Neural cell (in vitro differentiated cells): ENCODE measurements around the gene GNAQ. TPM values are rescaled to one million over a fixed set of nuclear protein-coding genes. Genes with fewer than 3 reads are reported as not detected.

Experiments used
- H2AFZ ChIP-seq: fragments of 200-600, 300-800 bp; sonication (generic), shearing (Covaris generic); 2 replicates; pipeline ENCODE4 v1.6.0; 2014; ENCODE audit warnings: low read depth, mild to moderate bottlenecking, antibody characterized with exemption, low read length, moderate library complexity
- H3F3A ChIP-seq: fragments of 200-600 bp; shearing (Covaris generic); 2 replicates; pipeline ENCODE4 v1.6.1; 2016; ENCODE audit warnings: mild to moderate bottlenecking, moderate library complexity, mixed read lengths, antibody characterized with exemption, low read length; ENCODE audit not compliant: insufficient read depth, poor library complexity, severe bottlenecking
- H3K27ac ChIP-seq: fragments of 200-600, 300-800 bp; sonication (generic), shearing (Covaris generic); 2 replicates; pipeline ENCODE4 v1.5.1; 2014; ENCODE audit warnings: mild to moderate bottlenecking, low read length, moderate library complexity
- H3K27me3 ChIP-seq: fragments of 300-800, 200-600 bp; sonication (generic), shearing (Covaris generic); 2 replicates; pipeline ENCODE4 v1.6.0; 2014; ENCODE audit warnings: mild to moderate bottlenecking, low read depth, low read length, moderate library complexity; ENCODE audit not compliant: insufficient read depth
- H3K36me3 ChIP-seq: fragments of 300-800, 200-600 bp; sonication (generic), shearing (Covaris generic); 2 replicates; pipeline ENCODE4 v1.5.1; 2014; ENCODE audit warnings: mild to moderate bottlenecking, antibody characterized with exemption, low read length, moderate library complexity; ENCODE audit not compliant: insufficient read depth
- H3K4me2 ChIP-seq: fragments of 300-800, 200-600 bp; sonication (generic), shearing (Covaris generic); 2 replicates; pipeline ENCODE4 v1.6.0; 2014; ENCODE audit warnings: mild to moderate bottlenecking, low read length
- H3K4me3 ChIP-seq: fragments of 300-800, 200-600 bp; sonication (generic), shearing (Covaris generic); 2 replicates; pipeline ENCODE4 v1.5.1; 2014; ENCODE audit warnings: mild to moderate bottlenecking, low read length, moderate library complexity
- H3K79me2 ChIP-seq: fragments of 200-600 bp; shearing (Covaris generic); replicated peaks from 2 replicates; pipeline ENCODE4 v1.6.0; 2014; ENCODE audit warnings: mild to moderate bottlenecking, low read length, moderate library complexity; ENCODE audit not compliant: insufficient read depth
- H3K9ac ChIP-seq: fragments of 300-800, 200-600 bp; sonication (generic), shearing (Covaris generic); 2 replicates; pipeline ENCODE4 v1.6.1; 2016; ENCODE audit warnings: mild to moderate bottlenecking, low read length, mixed read lengths
- H3K9me2 ChIP-seq: fragments of 200-600 bp; shearing (Covaris generic); 2 replicates; pipeline ENCODE4 v1.6.1; 2016; ENCODE audit warnings: mild to moderate bottlenecking, low read length, mixed read lengths; ENCODE audit not compliant: insufficient read depth
- H3K9me3 ChIP-seq: fragments of 200-600, 300-800 bp; sonication (generic), shearing (Covaris generic); 2 replicates; pipeline ENCODE4 v1.6.1; 2016; ENCODE audit warnings: mild to moderate bottlenecking, mixed run types, low read length, moderate library complexity, mixed read lengths
- H4K20me1 ChIP-seq: fragments of 200-600 bp; shearing (Covaris generic); 2 replicates; pipeline ENCODE4 v1.6.1; 2016; ENCODE audit warnings: mild to moderate bottlenecking, mixed run types; ENCODE audit not compliant: insufficient read depth
- EP300 ChIP-seq: fragments of 450-650 bp; conservative IDR thresholded peaks from 2 replicates; pipeline ENCODE4 v1.6.1; 2014; ENCODE audit warnings: antibody characterized with exemption, mild to moderate bottlenecking, moderate library complexity; ENCODE audit not compliant: poor library complexity, severe bottlenecking
- EZH2 ChIP-seq: fragments of 200-600, 300-800 bp; shearing (Covaris generic), sonication (generic); IDR thresholded peaks from 2 replicates; pipeline ENCODE4 v1.6.1; 2014; ENCODE audit warnings: antibody characterized with exemption, low read length, borderline replicate concordance, mild to moderate bottlenecking; ENCODE audit not compliant: insufficient read depth, poor library complexity, severe bottlenecking
- MXI1 ChIP-seq: fragments of 450-650 bp; conservative IDR thresholded peaks from 2 replicates; pipeline ENCODE4 v1.6.1; 2014; ENCODE audit warnings: antibody characterized with exemption, mild to moderate bottlenecking; ENCODE audit not compliant: poor library complexity, severe bottlenecking
- POLR2AphosphoS5 ChIP-seq: IDR thresholded peaks from 2 replicates; pipeline ENCODE4 v1.6.1; 2012
- RAD21 ChIP-seq: fragments of 450-650 bp; conservative IDR thresholded peaks from 2 replicates; pipeline ENCODE4 v1.6.1; 2014; ENCODE audit warnings: antibody characterized with exemption, mild to moderate bottlenecking, moderate library complexity
- SMC3 ChIP-seq: fragments of 450-650 bp; conservative IDR thresholded peaks from 2 replicates; pipeline ENCODE4 v1.6.1; 2014; ENCODE audit warnings: antibody characterized with exemption, mild to moderate bottlenecking, moderate library complexity; ENCODE audit not compliant: poor library complexity
- TAF1 ChIP-seq: IDR thresholded peaks from 2 replicates; pipeline ENCODE4 v1.6.1; 2012; ENCODE audit warnings: low read depth
- polyA plus RNA-seq: library from polyadenylated mRNA; depleted of rRNA; stranded (reverse); fragments of >200 nt; gene quantifications from 2 replicates; pipeline ENCODE4 v1.2.3, GENCODE V29; 2014
- TF ChIP-seq, protein P1 (sequence below): IDR thresholded peaks from 2 replicates; pipeline ENCODE4 v1.6.1; 2012; ENCODE audit warnings: borderline replicate concordance
- TF ChIP-seq, protein P2 (sequence below): fragments of 450-650 bp; IDR thresholded peaks from 2 replicates; pipeline ENCODE4 v1.5.1; 2014; ENCODE audit warnings: antibody characterized with exemption, mild to moderate bottlenecking, moderate library complexity; ENCODE audit not compliant: poor library complexity, severe bottlenecking

GNAQ gene
- polyA plus RNA-seq, 1 donor from 2014 or later = 86.7 TPM

DNA sequence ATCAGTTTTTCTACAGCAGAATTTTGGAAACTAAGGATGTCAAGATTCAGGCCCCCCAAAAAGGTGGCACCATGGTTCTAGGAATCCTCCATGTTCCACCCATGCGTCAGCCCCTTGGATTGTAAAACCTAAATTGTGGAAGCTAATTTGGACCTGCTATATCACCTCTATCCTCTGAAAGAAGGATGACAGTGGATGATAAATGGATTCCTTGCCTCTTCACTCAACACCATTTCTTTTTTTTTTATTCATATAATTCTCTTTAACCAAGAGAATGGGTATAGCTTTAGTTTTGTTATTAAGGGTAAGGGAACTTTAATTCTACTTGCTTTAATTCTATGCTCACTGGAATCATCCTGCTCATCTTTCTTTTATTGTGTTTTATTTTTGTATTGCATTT lies 71.8 kb downstream of the GNAQ start:
- H3K27me3 ChIP-seq = no peaks in the 10 kb centered on the region
- TF ChIP-seq, protein P1, sequence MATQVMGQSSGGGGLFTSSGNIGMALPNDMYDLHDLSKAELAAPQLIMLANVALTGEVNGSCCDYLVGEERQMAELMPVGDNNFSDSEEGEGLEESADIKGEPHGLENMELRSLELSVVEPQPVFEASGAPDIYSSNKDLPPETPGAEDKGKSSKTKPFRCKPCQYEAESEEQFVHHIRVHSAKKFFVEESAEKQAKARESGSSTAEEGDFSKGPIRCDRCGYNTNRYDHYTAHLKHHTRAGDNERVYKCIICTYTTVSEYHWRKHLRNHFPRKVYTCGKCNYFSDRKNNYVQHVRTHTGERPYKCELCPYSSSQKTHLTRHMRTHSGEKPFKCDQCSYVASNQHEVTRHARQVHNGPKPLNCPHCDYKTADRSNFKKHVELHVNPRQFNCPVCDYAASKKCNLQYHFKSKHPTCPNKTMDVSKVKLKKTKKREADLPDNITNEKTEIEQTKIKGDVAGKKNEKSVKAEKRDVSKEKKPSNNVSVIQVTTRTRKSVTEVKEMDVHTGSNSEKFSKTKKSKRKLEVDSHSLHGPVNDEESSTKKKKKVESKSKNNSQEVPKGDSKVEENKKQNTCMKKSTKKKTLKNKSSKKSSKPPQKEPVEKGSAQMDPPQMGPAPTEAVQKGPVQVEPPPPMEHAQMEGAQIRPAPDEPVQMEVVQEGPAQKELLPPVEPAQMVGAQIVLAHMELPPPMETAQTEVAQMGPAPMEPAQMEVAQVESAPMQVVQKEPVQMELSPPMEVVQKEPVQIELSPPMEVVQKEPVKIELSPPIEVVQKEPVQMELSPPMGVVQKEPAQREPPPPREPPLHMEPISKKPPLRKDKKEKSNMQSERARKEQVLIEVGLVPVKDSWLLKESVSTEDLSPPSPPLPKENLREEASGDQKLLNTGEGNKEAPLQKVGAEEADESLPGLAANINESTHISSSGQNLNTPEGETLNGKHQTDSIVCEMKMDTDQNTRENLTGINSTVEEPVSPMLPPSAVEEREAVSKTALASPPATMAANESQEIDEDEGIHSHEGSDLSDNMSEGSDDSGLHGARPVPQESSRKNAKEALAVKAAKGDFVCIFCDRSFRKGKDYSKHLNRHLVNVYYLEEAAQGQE = no peak
- TF ChIP-seq TAF1 (no peak), EZH2 (no peak)
- no peak overlapping the region for H2AFZ ChIP-seq
- H3K36me3 ChIP-seq = no peaks in the 10 kb centered on the region
- no peak overlapping the region for H3K9ac ChIP-seq
- H3K79me2 ChIP-seq = peaks cover 67% of the 10 kb centered on the region
- H3K9me3 ChIP-seq = no peaks in the 10 kb centered on the region
- no peak overlapping the region for H3K27ac ChIP-seq
- no peaks in the 10 kb centered on the region for H4K20me1 ChIP-seq
- H3K9me2 ChIP-seq = no peaks in the 10 kb centered on the region
- no peaks in the 10 kb centered on the region for H3F3A ChIP-seq
- no peak overlapping the region for H3K4me2 ChIP-seq
- no peak overlapping the region for H3K4me3 ChIP-seq

DNA sequence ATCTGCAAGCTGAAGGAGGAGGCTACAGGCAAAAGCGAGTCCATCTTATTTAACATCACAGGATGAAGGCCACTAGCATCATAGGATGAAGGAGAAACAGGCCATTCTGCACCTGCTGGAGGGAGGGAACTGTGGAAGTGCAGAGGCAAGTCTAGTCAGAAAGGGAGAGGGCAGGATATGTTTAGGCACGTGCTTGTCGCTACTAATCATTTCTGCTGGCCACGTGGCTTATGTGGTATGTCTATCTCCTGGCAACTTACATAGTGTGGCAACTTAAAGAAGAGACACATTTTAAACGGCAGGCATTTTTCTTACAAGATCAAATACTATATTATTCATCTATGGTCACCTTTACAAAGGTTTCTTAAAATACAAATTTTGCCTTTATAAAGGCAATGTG lies 74.0 kb downstream of the GNAQ start:
- H3K9me3 ChIP-seq = no peaks in the 10 kb centered on the region
- H3K27me3 ChIP-seq = no peaks in the 10 kb centered on the region
- H2AFZ ChIP-seq = no peak overlapping the region
- H3K27ac ChIP-seq = no peak overlapping the region
- no peak overlapping the region for H3K9ac ChIP-seq
- H3K9me2 ChIP-seq = no peaks in the 10 kb centered on the region
- H3K79me2 ChIP-seq = peaks cover 53% of the 10 kb centered on the region
- H3K4me3 ChIP-seq = no peak overlapping the region
- no peak overlapping the region for H3K4me2 ChIP-seq
- H3K36me3 ChIP-seq = no peaks in the 10 kb centered on the region
- H4K20me1 ChIP-seq = no peaks in the 10 kb centered on the region
- TF ChIP-seq, protein P1 = no peak
- TF ChIP-seq EZH2 = no peak
- TF ChIP-seq MXI1 = no peak
- TF ChIP-seq POLR2AphosphoS5 = no peak
- TF ChIP-seq RAD21 = no peak
- no peak for TF ChIP-seq SMC3
- TF ChIP-seq EP300 = no peak
- TF ChIP-seq, protein P2, sequence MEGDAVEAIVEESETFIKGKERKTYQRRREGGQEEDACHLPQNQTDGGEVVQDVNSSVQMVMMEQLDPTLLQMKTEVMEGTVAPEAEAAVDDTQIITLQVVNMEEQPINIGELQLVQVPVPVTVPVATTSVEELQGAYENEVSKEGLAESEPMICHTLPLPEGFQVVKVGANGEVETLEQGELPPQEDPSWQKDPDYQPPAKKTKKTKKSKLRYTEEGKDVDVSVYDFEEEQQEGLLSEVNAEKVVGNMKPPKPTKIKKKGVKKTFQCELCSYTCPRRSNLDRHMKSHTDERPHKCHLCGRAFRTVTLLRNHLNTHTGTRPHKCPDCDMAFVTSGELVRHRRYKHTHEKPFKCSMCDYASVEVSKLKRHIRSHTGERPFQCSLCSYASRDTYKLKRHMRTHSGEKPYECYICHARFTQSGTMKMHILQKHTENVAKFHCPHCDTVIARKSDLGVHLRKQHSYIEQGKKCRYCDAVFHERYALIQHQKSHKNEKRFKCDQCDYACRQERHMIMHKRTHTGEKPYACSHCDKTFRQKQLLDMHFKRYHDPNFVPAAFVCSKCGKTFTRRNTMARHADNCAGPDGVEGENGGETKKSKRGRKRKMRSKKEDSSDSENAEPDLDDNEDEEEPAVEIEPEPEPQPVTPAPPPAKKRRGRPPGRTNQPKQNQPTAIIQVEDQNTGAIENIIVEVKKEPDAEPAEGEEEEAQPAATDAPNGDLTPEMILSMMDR = no peak
- TF ChIP-seq TAF1 = no peak
- no peaks in the 10 kb centered on the region for H3F3A ChIP-seq
